Mammary epithelial cell (primary cell): ENCODE measurements around the gene PDE6A.

Experiments
- CTCF ChIP-seq, 2 donors: IDR thresholded peaks in 1 of 2; conservative IDR thresholded peaks in 1 of 2; 2 replicates each; pipeline ENCODE4 v1.5.1; 2011 to 2012; ENCODE audit warnings: inconsistent platforms in 2 of 2, low read length in 2 of 2, mild to moderate bottlenecking in 2 of 2, control low read depth in 1 of 2, low read depth in 1 of 2; ENCODE audit not compliant: insufficient read depth in 1 of 2; ENCODE audit errors: extremely low read depth in 1 of 2
- EZH2 ChIP-seq: IDR thresholded peaks from 2 replicates; pipeline ENCODE4 v1.6.1; 2012; ENCODE audit warnings: low read length, inconsistent platforms, borderline replicate concordance

DNA sequence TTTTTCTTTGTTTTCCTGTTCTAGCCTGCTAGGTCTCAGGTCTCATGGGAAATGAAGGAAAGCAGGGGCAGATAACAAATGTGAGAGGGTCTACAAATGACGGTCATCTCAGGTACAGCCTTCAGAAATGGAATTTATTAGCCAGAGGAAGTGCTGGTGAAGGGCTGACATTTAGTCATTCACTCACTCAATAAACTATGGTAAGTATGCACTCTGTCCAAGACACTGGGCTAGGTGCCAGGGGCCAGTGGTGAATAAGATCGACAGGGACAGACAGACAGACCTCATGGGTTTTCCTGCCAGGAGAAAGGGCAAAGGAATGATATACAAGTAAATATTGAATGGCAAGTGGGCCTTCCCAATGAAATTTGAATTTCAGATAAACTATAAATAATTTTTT is 6.3 kb downstream of the PDE6A start:
- TF ChIP-seq CTCF (conservative IDR thresholded peaks at IDR 0.05 in 1 of 2, IDR thresholded peaks at IDR 0.05 in 1 of 2; ENCODE audit: extremely low read depth in 1 of 2, insufficient read depth in 1 of 2, low read depth in 1 of 2, low read length in 2 of 2) (no peak), EZH2 (no peak)
